Thyroid gland (tissue), 4 donors: ENCODE measurements around the gene ZCCHC24.

Experiments used
- CTCF ChIP-seq, 6 experiments: fragments of 200-600 bp in 3 of 6; fragments of 450-650 bp in 3 of 6; sonication (generic) in 3 of 6; IDR thresholded peaks; one replicate each; pipeline ENCODE4 v1.5.1; 2016 to 2019; ENCODE audit warnings: antibody characterized with exemption in 6 of 6, mild to moderate bottlenecking in 2 of 6, inconsistent platforms in 1 of 6, moderate library complexity in 1 of 6
- POLR2A ChIP-seq, 2 donors: fragments of 450-650 bp; IDR thresholded peaks; one replicate each; pipeline ENCODE4 v1.6.1; 2017; ENCODE audit warnings: antibody characterized with exemption in 2 of 2, mild to moderate bottlenecking in 2 of 2, moderate library complexity in 1 of 2

GRCh38 chr10:79349766-79350406, 95.5 kb downstream of the ZCCHC24 start:
- TF ChIP-seq CTCF (IDR thresholded peaks at IDR 0.05) (no peak), POLR2A (IDR thresholded peaks at IDR 0.05) (no peak)
